GM12878 (cell line): ENCODE data around the gene PLCB2. TPM values are rescaled to one million over a fixed set of nuclear protein-coding genes. Genes with fewer than 3 reads are reported as not detected.

ENCODE experiments used
- CEBPB ChIP-seq, 2 experiments: fragments of 150-350 bp in 1 of 2; IDR thresholded peaks; 2 replicates each; pipeline ENCODE4 v1.6.1; 2012 to 2014; ENCODE audit warnings: low read depth in 2 of 2, low read length in 2 of 2, borderline replicate concordance in 1 of 2, inconsistent platforms in 1 of 2
- DPF2 ChIP-seq: fragments of 450-650 bp; IDR thresholded peaks from 2 replicates; pipeline ENCODE4 v1.6.1; 2017; ENCODE audit warnings: mild to moderate bottlenecking
- GATAD2B ChIP-seq: fragments of 450-650 bp; conservative IDR thresholded peaks from 2 replicates; pipeline ENCODE4 v1.6.1; 2017; ENCODE audit warnings: low read depth, mild to moderate bottlenecking, moderate library complexity
- KAT2A ChIP-seq: conservative IDR thresholded peaks from 2 replicates; pipeline ENCODE4 v1.6.1; 2011; ENCODE audit warnings: low read depth, low read length; ENCODE audit not compliant: control insufficient read depth
- MEF2A ChIP-seq: IDR thresholded peaks from 2 replicates; pipeline ENCODE4 v1.6.1; 2011; ENCODE audit warnings: low read depth, mild to moderate bottlenecking, low read length, moderate library complexity; ENCODE audit not compliant: insufficient read depth
- NBN ChIP-seq: fragments of 450-650 bp; IDR thresholded peaks from 2 replicates; pipeline ENCODE4 v1.6.1; 2016
- NR2C2 ChIP-seq: IDR thresholded peaks from 2 replicates; pipeline ENCODE4 v1.6.1; 2011; ENCODE audit warnings: borderline replicate concordance, low read depth; ENCODE audit not compliant: control insufficient read depth, insufficient read length
- NR2F1 ChIP-seq: fragments of 450-650 bp; conservative IDR thresholded peaks from 2 replicates; pipeline ENCODE4 v1.6.1; 2017; ENCODE audit warnings: mild to moderate bottlenecking
- RAD21 ChIP-seq: IDR thresholded peaks from 2 replicates; pipeline ENCODE4 v1.6.1; 2011; ENCODE audit warnings: mild to moderate bottlenecking, low read depth, low read length, moderate library complexity; ENCODE audit not compliant: insufficient read depth
- SMAD1 ChIP-seq: fragments of 450-650 bp; IDR thresholded peaks from 2 replicates; pipeline ENCODE4 v1.6.1; 2018; ENCODE audit warnings: mild to moderate bottlenecking, low read depth; ENCODE audit not compliant: partially characterized antibody
- SMC3 ChIP-seq: IDR thresholded peaks from 2 replicates; pipeline ENCODE4 v1.6.1; 2011; ENCODE audit warnings: low read length, improper control_type of control experiment, borderline replicate concordance
- SP1 ChIP-seq: IDR thresholded peaks from one replicate; pipeline ENCODE4 v1.6.1; 2011; ENCODE audit warnings: low read depth, low read length
- SPI1 ChIP-seq: IDR thresholded peaks from 2 replicates; pipeline ENCODE4 v1.6.1; 2011; ENCODE audit warnings: low read depth, mild to moderate bottlenecking, low read length, moderate library complexity, borderline replicate concordance; ENCODE audit not compliant: insufficient read depth
- STAT3 ChIP-seq: IDR thresholded peaks from 2 replicates; pipeline ENCODE4 v1.6.1; 2011; ENCODE audit warnings: low read depth, low read length, improper control_type of control experiment
- TAF1 ChIP-seq: IDR thresholded peaks from 2 replicates; pipeline ENCODE4 v1.6.1; 2011; ENCODE audit warnings: mild to moderate bottlenecking, low read depth, low read length, borderline replicate concordance
- YY1 ChIP-seq: IDR thresholded peaks from 2 replicates; pipeline ENCODE4 v1.6.1; 2011; ENCODE audit warnings: low read depth, mild to moderate bottlenecking, low read length
- ZBED1 ChIP-seq: IDR thresholded peaks from 2 replicates; pipeline ENCODE4 v1.6.1; 2016; ENCODE audit warnings: borderline replicate concordance
- polyA plus RNA-seq, 11 experiments: library from polyadenylated mRNA; depleted of rRNA in 4 of 11; unstranded in 6 of 11; stranded (reverse) in 5 of 11; fragments of >200 nt; fragmentation: Nextera tagmentation in 4 of 11; fragmentation: Illumina TruSeq in 1 of 11; extraction: Ambion mirVana in 4 of 11; extraction: Trizol in 1 of 11; gene quantifications; 1 replicate in 1 of 11; 2 replicates in 10 of 11; pipeline versions ENCODE4 v1.2.1 to v1.2.3, GENCODE V29; 2011 to 2016; ENCODE audit warnings: inconsistent platforms in 2 of 11, missing spikeins in 2 of 11, low read depth in 1 of 11
- total RNA-seq, 4 experiments: library from RNA; depleted of rRNA in 3 of 4; stranded (reverse); fragments of >200 nt in 3 of 4; fragmentation: Illumina TruSeq in 1 of 4; extraction: Trizol in 1 of 4; gene quantifications; 2 replicates each; pipeline versions ENCODE4 v1.2.1 to v1.2.3, GENCODE V29; 2013 to 2021
- TF ChIP-seq, protein P1 (sequence below): fragments of 450-650 bp; IDR thresholded peaks from 2 replicates; pipeline ENCODE4 v1.6.1; 2017; ENCODE audit warnings: borderline replicate concordance
- TF ChIP-seq, protein P2 (sequence below), 3 experiments: IDR thresholded peaks in 2 of 3; conservative IDR thresholded peaks in 1 of 3; 2 replicates each; pipeline ENCODE4 v1.5.1; 2011; ENCODE audit warnings: low read depth in 3 of 3, low read length in 3 of 3, mild to moderate bottlenecking in 3 of 3, control low read depth in 2 of 3, moderate library complexity in 2 of 3, inconsistent platforms in 1 of 3, mixed read lengths in 1 of 3; ENCODE audit not compliant: control insufficient read depth in 2 of 3, insufficient read depth in 1 of 3; ENCODE audit errors: extremely low read depth in 1 of 3
- TF ChIP-seq, protein P3 (sequence below): fragments of 450-650 bp; formaldehyde crosslinking; IDR thresholded peaks from 2 replicates; pipeline ENCODE4 v1.4.0; 2022; ENCODE audit warnings: mild to moderate bottlenecking, moderate library complexity
- TF ChIP-seq, protein P4 (sequence below): fragments of 450-650 bp; formaldehyde crosslinking; IDR thresholded peaks from 2 replicates; pipeline ENCODE4 v1.5.0; 2022; ENCODE audit warnings: mild to moderate bottlenecking, missing genetic modification characterization

Gene PLCB2
- total and polyA plus RNA-seq, 10 of the 15 experiments (the other 5 are each of a cell fraction or from before 2014, with no cell fraction given), result 1.2 to 39.4 (median 10.7) TPM

- TF ChIP-seq ZBED1, result no peak
- TF ChIP-seq MEF2A, result no peak
- TF ChIP-seq DPF2, result 0 out of 2 replicates have a peak, but pooled peaks have one; percentile 17
- no peak for TF ChIP-seq SMAD1
- peak; percentile 73 for TF ChIP-seq RAD21
- TF ChIP-seq CEBPB (IDR thresholded peaks at IDR 0.05; ENCODE audit: borderline replicate concordance in 1 of 2, low read depth in 2 of 2, low read length in 2 of 2), result no peak
- TF ChIP-seq STAT3, result no peak
- TF ChIP-seq, protein P1, sequence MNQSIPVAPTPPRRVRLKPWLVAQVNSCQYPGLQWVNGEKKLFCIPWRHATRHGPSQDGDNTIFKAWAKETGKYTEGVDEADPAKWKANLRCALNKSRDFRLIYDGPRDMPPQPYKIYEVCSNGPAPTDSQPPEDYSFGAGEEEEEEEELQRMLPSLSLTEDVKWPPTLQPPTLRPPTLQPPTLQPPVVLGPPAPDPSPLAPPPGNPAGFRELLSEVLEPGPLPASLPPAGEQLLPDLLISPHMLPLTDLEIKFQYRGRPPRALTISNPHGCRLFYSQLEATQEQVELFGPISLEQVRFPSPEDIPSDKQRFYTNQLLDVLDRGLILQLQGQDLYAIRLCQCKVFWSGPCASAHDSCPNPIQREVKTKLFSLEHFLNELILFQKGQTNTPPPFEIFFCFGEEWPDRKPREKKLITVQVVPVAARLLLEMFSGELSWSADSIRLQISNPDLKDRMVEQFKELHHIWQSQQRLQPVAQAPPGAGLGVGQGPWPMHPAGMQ, result no peak
- TF ChIP-seq SP1, result peak; percentile 33
- 0 out of 2 replicates have a peak, but pooled peaks have one; percentile 22 for TF ChIP-seq GATAD2B
- TF ChIP-seq NBN, result 0 out of 2 replicates have a peak, but pooled peaks have one; percentile 31
- TF ChIP-seq YY1, result 0 out of 2 replicates have a peak, but pooled peaks have one; percentile 21
- TF ChIP-seq SPI1, result no peak
- TF ChIP-seq SMC3, result peak; percentile 64; the same call in 1 of the 2 replicates
- TF ChIP-seq, protein P2, sequence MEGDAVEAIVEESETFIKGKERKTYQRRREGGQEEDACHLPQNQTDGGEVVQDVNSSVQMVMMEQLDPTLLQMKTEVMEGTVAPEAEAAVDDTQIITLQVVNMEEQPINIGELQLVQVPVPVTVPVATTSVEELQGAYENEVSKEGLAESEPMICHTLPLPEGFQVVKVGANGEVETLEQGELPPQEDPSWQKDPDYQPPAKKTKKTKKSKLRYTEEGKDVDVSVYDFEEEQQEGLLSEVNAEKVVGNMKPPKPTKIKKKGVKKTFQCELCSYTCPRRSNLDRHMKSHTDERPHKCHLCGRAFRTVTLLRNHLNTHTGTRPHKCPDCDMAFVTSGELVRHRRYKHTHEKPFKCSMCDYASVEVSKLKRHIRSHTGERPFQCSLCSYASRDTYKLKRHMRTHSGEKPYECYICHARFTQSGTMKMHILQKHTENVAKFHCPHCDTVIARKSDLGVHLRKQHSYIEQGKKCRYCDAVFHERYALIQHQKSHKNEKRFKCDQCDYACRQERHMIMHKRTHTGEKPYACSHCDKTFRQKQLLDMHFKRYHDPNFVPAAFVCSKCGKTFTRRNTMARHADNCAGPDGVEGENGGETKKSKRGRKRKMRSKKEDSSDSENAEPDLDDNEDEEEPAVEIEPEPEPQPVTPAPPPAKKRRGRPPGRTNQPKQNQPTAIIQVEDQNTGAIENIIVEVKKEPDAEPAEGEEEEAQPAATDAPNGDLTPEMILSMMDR (IDR thresholded peaks at IDR 0.05 in 2 of 3, conservative IDR thresholded peaks at IDR 0.05 in 1 of 3; ENCODE audit: control insufficient read depth in 2 of 3, extremely low read depth in 1 of 3, insufficient read depth in 1 of 3, low read depth in 3 of 3, low read length in 3 of 3), result peak; percentile 90 to 95 (median 92)
- TF ChIP-seq, protein P3, sequence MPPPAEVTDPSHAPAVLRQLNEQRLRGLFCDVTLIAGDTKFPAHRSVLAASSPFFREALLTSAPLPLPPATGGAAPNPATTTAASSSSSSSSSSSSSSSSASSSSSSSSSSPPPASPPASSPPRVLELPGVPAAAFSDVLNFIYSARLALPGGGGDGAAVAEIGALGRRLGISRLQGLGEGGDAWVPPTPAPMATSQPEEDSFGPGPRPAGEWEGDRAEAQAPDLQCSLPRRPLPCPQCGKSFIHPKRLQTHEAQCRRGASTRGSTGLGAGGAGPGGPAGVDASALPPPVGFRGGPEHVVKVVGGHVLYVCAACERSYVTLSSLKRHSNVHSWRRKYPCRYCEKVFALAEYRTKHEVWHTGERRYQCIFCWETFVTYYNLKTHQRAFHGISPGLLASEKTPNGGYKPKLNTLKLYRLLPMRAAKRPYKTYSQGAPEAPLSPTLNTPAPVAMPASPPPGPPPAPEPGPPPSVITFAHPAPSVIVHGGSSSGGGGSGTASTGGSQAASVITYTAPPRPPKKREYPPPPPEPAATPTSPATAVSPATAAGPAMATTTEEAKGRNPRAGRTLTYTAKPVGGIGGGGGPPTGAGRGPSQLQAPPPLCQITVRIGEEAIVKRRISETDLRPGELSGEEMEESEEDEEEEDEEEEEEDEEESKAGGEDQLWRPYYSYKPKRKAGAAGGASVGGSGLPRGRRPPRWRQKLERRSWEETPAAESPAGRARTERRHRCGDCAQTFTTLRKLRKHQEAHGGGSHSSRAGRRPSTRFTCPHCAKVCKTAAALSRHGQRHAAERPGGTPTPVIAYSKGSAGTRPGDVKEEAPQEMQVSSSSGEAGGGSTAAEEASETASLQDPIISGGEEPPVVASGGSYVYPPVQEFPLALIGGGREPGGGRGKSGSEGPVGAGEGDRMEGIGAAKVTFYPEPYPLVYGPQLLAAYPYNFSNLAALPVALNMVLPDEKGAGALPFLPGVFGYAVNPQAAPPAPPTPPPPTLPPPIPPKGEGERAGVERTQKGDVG (CRISPR knock-in tag), result no peak
- no peak for TF ChIP-seq NR2C2
- no peak for TF ChIP-seq NR2F1
- no peak for TF ChIP-seq TAF1
- TF ChIP-seq, protein P4, sequence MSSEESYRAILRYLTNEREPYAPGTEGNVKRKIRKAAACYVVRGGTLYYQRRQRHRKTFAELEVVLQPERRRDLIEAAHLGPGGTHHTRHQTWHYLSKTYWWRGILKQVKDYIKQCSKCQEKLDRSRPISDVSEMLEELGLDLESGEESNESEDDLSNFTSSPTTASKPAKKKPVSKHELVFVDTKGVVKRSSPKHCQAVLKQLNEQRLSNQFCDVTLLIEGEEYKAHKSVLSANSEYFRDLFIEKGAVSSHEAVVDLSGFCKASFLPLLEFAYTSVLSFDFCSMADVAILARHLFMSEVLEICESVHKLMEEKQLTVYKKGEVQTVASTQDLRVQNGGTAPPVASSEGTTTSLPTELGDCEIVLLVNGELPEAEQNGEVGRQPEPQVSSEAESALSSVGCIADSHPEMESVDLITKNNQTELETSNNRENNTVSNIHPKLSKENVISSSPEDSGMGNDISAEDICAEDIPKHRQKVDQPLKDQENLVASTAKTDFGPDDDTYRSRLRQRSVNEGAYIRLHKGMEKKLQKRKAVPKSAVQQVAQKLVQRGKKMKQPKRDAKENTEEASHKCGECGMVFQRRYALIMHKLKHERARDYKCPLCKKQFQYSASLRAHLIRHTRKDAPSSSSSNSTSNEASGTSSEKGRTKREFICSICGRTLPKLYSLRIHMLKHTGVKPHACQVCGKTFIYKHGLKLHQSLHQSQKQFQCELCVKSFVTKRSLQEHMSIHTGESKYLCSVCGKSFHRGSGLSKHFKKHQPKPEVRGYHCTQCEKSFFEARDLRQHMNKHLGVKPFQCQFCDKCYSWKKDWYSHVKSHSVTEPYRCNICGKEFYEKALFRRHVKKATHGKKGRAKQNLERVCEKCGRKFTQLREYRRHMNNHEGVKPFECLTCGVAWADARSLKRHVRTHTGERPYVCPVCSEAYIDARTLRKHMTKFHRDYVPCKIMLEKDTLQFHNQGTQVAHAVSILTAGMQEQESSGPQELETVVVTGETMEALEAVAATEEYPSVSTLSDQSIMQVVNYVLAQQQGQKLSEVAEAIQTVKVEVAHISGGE (CRISPR knock-in tag), result no peak
- TF ChIP-seq KAT2A, result no peak
These were observed 30.4 kb upstream of the PLCB2 start (continued) for GRCh38 chr15:40338041-40338657.
